Psoas muscle (tissue), 8 donors: ENCODE results near the gene DEFB114. TPM values are rescaled to one million over a fixed set of nuclear protein-coding genes. Genes with fewer than 3 reads are reported as not detected.

ENCODE experiments used
- ATAC-seq, 4 donors: fragments of 200-7000 bp; cut with Tn5 transposase; one replicate each; pipeline ENCODE4 v1.9.1; 2020; ENCODE audit warnings: moderate library complexity in 3 of 4, mild to moderate bottlenecking in 2 of 4
- DNase-seq, 2 donors: peaks; one replicate each; pipeline ENCODE4 v3.0.0-alpha.2; 2020
- H3K27ac ChIP-seq: fragments of 200-600 bp; one replicate; pipeline ENCODE4 v1.8.0; 2022
- H3K27me3 ChIP-seq, 3 donors: fragments of 200-600 bp in 1 of 3; one replicate each; pipeline versions ENCODE4 v1.6.1 to v1.8.0; 2013 to 2022; ENCODE audit warnings: low read length in 2 of 3, mild to moderate bottlenecking in 2 of 3, moderate library complexity in 1 of 3; ENCODE audit not compliant: insufficient read depth in 3 of 3
- H3K36me3 ChIP-seq, 2 donors: fragments of 200-600 bp in 1 of 2; one replicate each; pipeline versions ENCODE4 v1.6.1 to v1.8.0; 2013 to 2022; ENCODE audit warnings: low read depth in 1 of 2, mild to moderate bottlenecking in 1 of 2, moderate library complexity in 1 of 2; ENCODE audit not compliant: insufficient read depth in 1 of 2
- H3K4me1 ChIP-seq: fragments of 200-600 bp; one replicate; pipeline ENCODE4 v1.8.0; 2022
- H3K4me3 ChIP-seq: fragments of 200-600 bp; one replicate; pipeline ENCODE4 v1.8.0; 2022; ENCODE audit warnings: mild to moderate bottlenecking
- H3K9me3 ChIP-seq: fragments of 200-600 bp; one replicate; pipeline ENCODE4 v1.8.0; 2022
- WGBS, 3 donors: extraction: QIAGEN DNeasy Blood & Tissue Kit; methylation state at CpG; one replicate each; pipeline versions ENCODE4 v1.1.6 to v1.1.7; 2013; 5-methylcytosine and 5-hydroxymethylcytosine counted together
- intact Hi-C, 2 donors: fragments of 100-400 bp; cut with DNase I; formaldehyde crosslinking; loops; one replicate each; pipeline versions ENCODE4 v1.11.0 to v1.14.2; 2022
- polyA plus RNA-seq, 3 donors: library from polyadenylated mRNA; stranded (reverse); fragments of 200-250 nt; gene quantifications; one replicate each; pipeline ENCODE4 v1.2.3, GENCODE V29; 2013
- total RNA-seq, 4 donors: library from RNA; stranded (reverse); fragmentation: NEBNext Ultra II Directional in 2 of 4; extraction: Animal tissue kit (Norgen Biotek cat#: 25700) in 2 of 4; gene quantifications; one replicate each; pipeline versions ENCODE4 v1.2.1 to v1.2.4, GENCODE V29; 2021 to 2023
- TF ChIP-seq, protein P1 (sequence below): fragments of 200-600 bp; IDR thresholded peaks from one replicate; pipeline ENCODE4 v1.8.0; 2022; ENCODE audit warnings: antibody characterized with exemption
- donor health status: healthy with polysubstance abuse.
- donor health status: DM: no; HTN: no; CAD: no; lungs with moderate emphysema.
- donor health status: Bipolar disorder and iron deficiency.
- donor health status: healthy.
- donor health status: DM: yes; HTN: yes; CAD: no.
- donor health status: DM: no; HTN: no; CAD: no.
- donor health status: DM: no; HTN: no; CAD: no.
- donor health status: DM: yes; HTN: yes; CAD: no.

DEFB114 gene
- total and polyA plus RNA-seq, 7 donors: not detected

DNA sequence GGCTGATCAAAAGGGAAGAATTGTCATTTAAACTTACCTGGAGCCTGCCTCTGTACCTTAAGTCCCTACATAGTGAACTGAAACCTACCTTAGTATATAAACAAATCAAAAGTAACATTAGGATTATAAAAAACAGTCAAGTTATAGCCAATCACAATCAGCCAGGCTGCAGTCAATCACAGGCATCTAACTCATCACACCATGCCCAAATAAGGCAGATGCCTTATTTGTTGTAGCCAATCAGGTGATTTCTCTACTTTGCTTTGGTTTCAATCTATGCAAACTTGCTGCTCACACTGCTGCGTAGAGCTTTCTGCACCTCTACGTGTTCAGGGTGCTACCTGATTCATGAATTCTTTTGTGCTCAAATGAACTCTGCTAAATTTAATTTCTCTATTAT, 23.8 kb upstream of the DEFB114 start:
- ATAC-seq (no peak), DNase-seq (no peak)
- intact Hi-C loops: no loop called here
- WGBS, 3 donors: 90 to 93% (median 91%) methylated on average over 2 of the region's 2 CpGs
- no peaks in the 10 kb centered on the region for H3K4me1 ChIP-seq
- H3K9me3 ChIP-seq: no peaks in the 10 kb centered on the region
- H3K27me3 ChIP-seq: no peaks in the 10 kb centered on the region
- TF ChIP-seq, protein P1, sequence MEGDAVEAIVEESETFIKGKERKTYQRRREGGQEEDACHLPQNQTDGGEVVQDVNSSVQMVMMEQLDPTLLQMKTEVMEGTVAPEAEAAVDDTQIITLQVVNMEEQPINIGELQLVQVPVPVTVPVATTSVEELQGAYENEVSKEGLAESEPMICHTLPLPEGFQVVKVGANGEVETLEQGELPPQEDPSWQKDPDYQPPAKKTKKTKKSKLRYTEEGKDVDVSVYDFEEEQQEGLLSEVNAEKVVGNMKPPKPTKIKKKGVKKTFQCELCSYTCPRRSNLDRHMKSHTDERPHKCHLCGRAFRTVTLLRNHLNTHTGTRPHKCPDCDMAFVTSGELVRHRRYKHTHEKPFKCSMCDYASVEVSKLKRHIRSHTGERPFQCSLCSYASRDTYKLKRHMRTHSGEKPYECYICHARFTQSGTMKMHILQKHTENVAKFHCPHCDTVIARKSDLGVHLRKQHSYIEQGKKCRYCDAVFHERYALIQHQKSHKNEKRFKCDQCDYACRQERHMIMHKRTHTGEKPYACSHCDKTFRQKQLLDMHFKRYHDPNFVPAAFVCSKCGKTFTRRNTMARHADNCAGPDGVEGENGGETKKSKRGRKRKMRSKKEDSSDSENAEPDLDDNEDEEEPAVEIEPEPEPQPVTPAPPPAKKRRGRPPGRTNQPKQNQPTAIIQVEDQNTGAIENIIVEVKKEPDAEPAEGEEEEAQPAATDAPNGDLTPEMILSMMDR: no peak
- no peaks in the 10 kb centered on the region for H3K36me3 ChIP-seq
- H3K27ac ChIP-seq: no peak overlapping the region
- no peak overlapping the region for H3K4me3 ChIP-seq

DNA sequence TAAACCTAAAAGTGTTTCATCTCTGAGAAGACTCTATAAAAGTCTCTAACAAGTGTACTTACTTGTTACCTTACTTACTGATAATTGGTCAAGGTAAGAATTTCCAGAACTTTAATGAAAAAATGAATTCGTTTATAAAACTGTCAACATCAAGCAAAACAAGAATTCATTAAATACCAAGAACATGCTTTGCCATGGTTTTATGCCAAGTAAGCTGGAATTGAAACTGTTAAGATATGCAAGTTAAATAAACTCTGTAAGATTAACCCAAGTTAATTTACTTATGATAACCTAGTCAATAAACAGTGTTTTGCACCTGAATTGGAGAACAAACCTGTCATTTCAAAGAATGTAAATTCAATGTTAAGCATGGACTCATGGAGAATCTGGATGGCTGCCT, 22.6 kb upstream of the DEFB114 start:
- no peaks in the 10 kb centered on the region for H3K4me1 ChIP-seq
- H3K36me3 ChIP-seq: no peaks in the 10 kb centered on the region
- DNase-seq (no peak), ATAC-seq (no peak)
- no peak overlapping the region for H3K27ac ChIP-seq
- intact Hi-C loops: no loop called here
- no peaks in the 10 kb centered on the region for H3K9me3 ChIP-seq
- no peaks in the 10 kb centered on the region for H3K27me3 ChIP-seq
- H3K4me3 ChIP-seq: no peak overlapping the region
- TF ChIP-seq, protein P1: no peak
- WGBS, 3 donors: 51 to 61% (median 55%) methylated on average over 1 of the region's 1 CpG

DNA sequence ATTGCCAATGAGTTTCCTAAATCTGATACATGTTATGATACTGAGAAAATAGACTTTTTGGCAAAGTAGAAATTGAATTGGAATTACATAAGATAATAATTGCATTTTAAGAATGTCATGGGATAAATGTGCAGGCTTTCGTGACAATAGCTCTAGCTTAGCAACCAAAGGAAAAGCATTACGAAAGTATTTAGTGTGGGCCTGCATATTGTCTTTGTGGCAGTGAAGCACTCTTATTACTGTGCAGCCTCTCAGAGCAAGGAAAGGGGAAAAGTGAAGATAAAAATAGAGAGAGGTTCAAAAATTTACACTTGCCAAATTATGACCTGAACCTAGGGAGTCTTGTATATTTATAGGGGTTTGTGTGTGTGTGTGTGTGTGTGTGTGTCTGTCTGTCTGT, 18.1 kb upstream of the DEFB114 start:
- H3K36me3 ChIP-seq: no peaks in the 10 kb centered on the region
- H3K4me1 ChIP-seq: no peaks in the 10 kb centered on the region
- ATAC-seq: no peak
- no peak overlapping the region for H3K27ac ChIP-seq
- WGBS, 3 donors: 78 to 91% (median 84%) methylated on average over 2 of the region's 2 CpGs
- no peaks in the 10 kb centered on the region for H3K9me3 ChIP-seq
- intact Hi-C loops: no loop called here
- no peak for DNase-seq
- H3K27me3 ChIP-seq: no peaks in the 10 kb centered on the region
- TF ChIP-seq, protein P1: no peak
- no peak overlapping the region for H3K4me3 ChIP-seq

DNA sequence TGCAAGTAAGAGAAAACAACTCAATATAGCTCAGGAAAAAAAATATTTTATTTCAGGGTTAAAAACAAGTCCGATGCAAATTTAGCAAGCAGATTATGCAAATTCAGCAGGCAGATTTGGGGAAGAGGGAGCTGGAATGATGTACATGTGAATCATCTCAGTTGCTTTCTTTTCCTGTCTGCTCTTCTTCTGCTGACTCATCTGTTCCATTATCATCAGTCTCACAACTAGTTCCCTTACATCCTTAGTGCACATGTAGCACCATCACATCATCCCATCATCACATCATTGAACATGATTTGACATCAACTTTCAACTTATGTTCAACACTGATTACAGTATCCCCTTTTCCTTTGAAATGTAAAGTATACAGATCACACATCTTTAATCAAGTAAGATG, 16.9 kb upstream of the DEFB114 start:
- TF ChIP-seq, protein P1: no peak
- ATAC-seq: no peak
- H3K27ac ChIP-seq: no peak overlapping the region
- H3K4me3 ChIP-seq: no peak overlapping the region
- no peaks in the 10 kb centered on the region for H3K27me3 ChIP-seq
- intact Hi-C loops: no loop called here
- DNase-seq: no peak
- WGBS, 3 donors: 62 to 77% (median 71%) methylated on average over 1 of the region's 1 CpG
- H3K9me3 ChIP-seq: no peaks in the 10 kb centered on the region
- no peaks in the 10 kb centered on the region for H3K36me3 ChIP-seq
- H3K4me1 ChIP-seq: no peaks in the 10 kb centered on the region

DNA sequence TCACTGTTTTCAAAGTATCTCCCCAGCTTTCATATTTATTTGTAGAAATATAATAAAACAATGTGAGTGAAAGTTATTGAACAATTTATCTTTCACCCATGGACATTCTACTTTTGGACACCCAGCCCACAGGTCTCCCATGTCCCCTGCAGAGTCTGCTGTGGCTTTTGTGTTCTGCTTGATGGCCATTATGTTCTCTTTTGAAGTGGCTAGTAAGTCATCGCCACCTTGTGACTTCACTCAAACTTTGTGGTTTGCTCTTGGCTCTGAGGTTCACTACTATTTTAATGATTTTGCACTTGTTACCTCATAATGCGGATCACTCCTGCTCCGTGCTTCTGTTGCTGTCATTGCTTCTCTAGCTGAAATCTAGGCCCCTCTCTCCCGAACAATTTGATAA, 15.6 kb upstream of the DEFB114 start:
- Histone ChIP-seq H3K9me3 (no peaks in the 10 kb centered on the region), H3K27me3 (no peaks in the 10 kb centered on the region), H3K4me1 (no peaks in the 10 kb centered on the region), H3K36me3 (no peaks in the 10 kb centered on the region), H3K4me3 (no peak overlapping the region), H3K27ac (no peak overlapping the region)
- no peak for ATAC-seq
- no peak for DNase-seq
- WGBS, 3 donors: 58 to 67% (median 63%) methylated on average over 4 of the region's 4 CpGs
- intact Hi-C loops: no loop called here
- TF ChIP-seq, protein P1: no peak
